ENCODE measurements around the gene MTMR1.
A peak's percentile ranks its signal among the peaks of the same experiment; 100 is the strongest.

MTMR1 gene

DNA sequence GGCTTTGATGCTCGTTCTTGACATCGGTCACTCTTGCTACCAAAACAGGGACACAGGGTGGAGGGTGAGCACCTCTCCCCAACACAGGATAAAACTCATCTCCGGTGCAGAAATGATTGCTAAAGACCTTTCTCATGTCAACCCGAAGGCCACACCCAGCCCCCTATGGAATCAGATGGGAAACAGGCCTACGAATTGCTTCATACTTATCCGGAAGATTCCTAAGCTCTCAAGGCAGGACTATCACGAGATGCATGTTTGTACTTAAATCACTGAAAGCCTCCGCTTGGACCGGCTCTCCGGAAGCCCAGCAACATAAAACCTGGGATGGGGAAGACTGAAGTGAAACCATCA is 74.9 kb downstream of the MTMR1 start:
- H3K9me3 ChIP-seq (replicated peaks in 1 of 11) = no peaks in the 10 kb centered on the region
- H3K9ac ChIP-seq = no peak overlapping the region
- TF ChIP-seq Cebpa-rat (IDR thresholded peaks at IDR 0.05) = no peak
- peaks cover 0 to 14% (median 0%) of the 10 kb centered on the region in 11 experiments; a peak in 3 of 22 replicates for H4K20me1 ChIP-seq
- H3K27me3 ChIP-seq = no peaks in the 10 kb centered on the region
- no peak overlapping the region for H3K4me3 ChIP-seq
- H3K27ac ChIP-seq = peak overlapping the region in 2 of 11 experiments; percentile 22 to 30; a peak in 1 of 22 replicates
- H3K4me2 ChIP-seq = peak overlapping the region in 3 of 11 experiments; percentile 23 to 57 (median 43); a peak in 4 of 22 replicates
- H3K36me3 ChIP-seq = peaks cover 0 to 9% (median 0%) of the 10 kb centered on the region in 11 experiments; a peak in 3 of 22 replicates
- H3K4me1 ChIP-seq = peaks cover 0 to 18% (median 5%) of the 10 kb centered on the region in 10 experiments; a peak in 12 of 20 replicates

DNA sequence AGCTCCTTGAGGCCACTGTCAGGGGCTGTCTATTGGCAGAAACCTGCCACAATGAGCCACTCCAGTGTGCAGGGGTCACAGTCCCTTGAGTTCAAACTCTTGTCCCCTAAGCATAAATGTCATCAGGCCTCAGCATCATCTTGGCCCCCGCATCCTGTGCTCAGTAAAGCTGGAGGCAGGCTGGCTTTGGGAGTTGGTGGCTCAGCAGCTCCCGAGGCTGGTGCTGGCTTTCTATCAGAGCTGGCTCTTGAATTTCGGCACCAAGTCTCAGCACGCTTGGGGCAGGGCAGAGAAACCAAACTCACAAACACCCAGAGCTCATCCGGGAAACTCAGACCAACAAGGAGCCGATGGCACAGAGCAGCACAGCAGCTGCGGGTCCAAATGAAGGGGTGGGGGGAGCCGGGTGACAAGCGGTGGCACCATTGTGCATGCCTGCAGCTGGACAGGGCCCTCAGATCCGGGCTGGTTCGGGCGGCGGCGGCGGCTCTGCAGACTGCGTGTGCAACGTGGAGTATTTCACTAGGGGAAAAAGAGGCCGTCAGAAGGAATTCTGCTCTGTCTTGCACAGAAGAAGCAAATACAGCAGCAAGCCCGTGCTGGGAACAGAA is 75.5 kb downstream of the MTMR1 start:
- Histone ChIP-seq H3K9ac (no peak overlapping the region), H3K4me3 (no peak overlapping the region), H3K27ac (no peak overlapping the region; a peak in 1 of 22 replicates), H3K27me3 (no peaks in the 10 kb centered on the region), H3K36me3 (peaks cover 0 to 9% (median 0%) of the 10 kb centered on the region in 11 experiments; a peak in 3 of 22 replicates), H3K4me2 (no peak overlapping the region), H4K20me1 (peaks cover 0 to 14% (median 0%) of the 10 kb centered on the region in 11 experiments; a peak in 3 of 22 replicates), H3K4me1 (peaks cover 0 to 18% (median 5%) of the 10 kb centered on the region in 10 experiments; a peak in 12 of 20 replicates), H3K9me3 (replicated peaks in 1 of 11) (no peaks in the 10 kb centered on the region)
- no peak for TF ChIP-seq Cebpa-rat (IDR thresholded peaks at IDR 0.05)

DNA sequence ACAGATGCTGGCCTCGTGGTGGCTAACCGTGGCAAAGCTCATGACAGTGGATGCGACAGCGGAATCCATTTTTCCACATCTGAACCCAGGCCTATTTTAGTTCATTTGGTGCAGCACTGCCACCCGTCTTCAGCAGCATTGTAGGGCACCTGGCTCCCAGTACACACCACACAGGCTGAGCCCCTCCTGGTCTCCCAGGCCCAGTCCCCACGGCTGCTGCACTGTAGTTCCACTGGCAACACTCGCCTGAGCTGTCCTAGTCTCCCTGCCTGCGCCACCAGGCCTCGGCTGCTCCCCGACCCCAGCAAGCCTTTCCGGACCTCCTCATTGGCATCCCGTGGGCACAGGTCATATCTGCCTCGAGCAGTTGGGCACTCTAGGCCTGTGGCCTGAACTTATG is 76.2 kb downstream of the MTMR1 start:
- H4K20me1 ChIP-seq = peaks cover 0 to 14% (median 0%) of the 10 kb centered on the region in 11 experiments; a peak in 3 of 22 replicates
- peaks cover 0 to 18% (median 5%) of the 10 kb centered on the region in 10 experiments; a peak in 12 of 20 replicates for H3K4me1 ChIP-seq
- peaks cover 0 to 3% (median 0%) of the 10 kb centered on the region in 11 experiments; a peak in 1 of 22 replicates for H3K27me3 ChIP-seq
- no peak overlapping the region for H3K4me2 ChIP-seq
- no peak overlapping the region for H3K9ac ChIP-seq
- peaks cover 0 to 9% (median 0%) of the 10 kb centered on the region in 11 experiments; a peak in 2 of 22 replicates for H3K36me3 ChIP-seq
- H3K9me3 ChIP-seq (replicated peaks in 1 of 11) = no peaks in the 10 kb centered on the region
- no peak overlapping the region for H3K27ac ChIP-seq
- no peak for TF ChIP-seq Cebpa-rat (IDR thresholded peaks at IDR 0.05)
- H3K4me3 ChIP-seq = no peak overlapping the region

DNA sequence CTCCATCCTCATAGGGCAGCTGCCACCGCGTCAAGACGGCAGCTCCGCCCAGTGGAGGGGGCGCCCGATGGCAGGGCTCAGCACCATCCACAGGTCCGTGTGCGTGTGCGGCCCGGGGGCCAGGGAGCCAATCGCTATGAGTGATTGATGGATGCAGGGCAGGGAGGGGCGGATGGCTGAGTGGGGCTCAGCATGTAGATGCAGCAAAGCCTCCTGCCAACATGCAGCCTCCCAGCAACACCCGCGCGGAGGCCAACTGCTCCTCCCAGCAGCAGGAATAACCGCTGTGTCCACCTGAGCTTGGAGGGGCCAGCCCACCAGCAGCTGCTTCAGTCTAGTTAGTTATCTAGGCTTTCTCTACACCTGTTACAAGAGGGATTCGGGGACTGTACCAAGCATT is 77.4 kb downstream of the MTMR1 start:
- H3K9me3 ChIP-seq (replicated peaks in 1 of 11) = no peaks in the 10 kb centered on the region

DNA sequence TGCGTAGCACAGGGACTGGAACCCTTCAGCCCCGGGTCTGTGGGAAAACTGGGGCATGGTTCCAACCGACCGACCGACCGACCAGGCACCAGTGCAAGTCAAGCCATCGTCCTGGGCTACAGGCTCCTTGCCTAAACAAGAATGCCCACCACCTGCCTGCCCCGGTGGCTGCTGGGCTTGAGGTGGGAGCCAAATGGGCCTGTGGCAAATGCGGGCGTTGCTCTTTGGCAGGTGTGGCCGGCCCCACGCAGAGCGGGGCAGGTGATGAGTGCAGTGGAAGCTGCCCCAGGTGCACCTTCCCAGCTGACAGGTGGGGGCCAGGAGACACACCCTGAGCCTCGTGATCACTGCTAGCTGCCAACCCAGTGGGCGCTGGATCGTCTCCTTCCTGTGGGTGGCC is 77.9 kb downstream of the MTMR1 start:
- Histone ChIP-seq H3K4me3 (no peak overlapping the region), H3K9me3 (replicated peaks in 1 of 11) (no peaks in the 10 kb centered on the region), H3K36me3 (peaks cover 0 to 11% (median 0%) of the 10 kb centered on the region in 11 experiments; a peak in 2 of 22 replicates), H4K20me1 (peaks cover 0 to 14% (median 0%) of the 10 kb centered on the region in 11 experiments; a peak in 3 of 22 replicates), H3K27ac (no peak overlapping the region), H3K4me2 (no peak overlapping the region), H3K9ac (no peak overlapping the region), H3K4me1 (peaks cover 0 to 20% (median 0%) of the 10 kb centered on the region in 10 experiments; a peak in 8 of 20 replicates), H3K27me3 (peaks cover 0 to 3% (median 0%) of the 10 kb centered on the region in 11 experiments; a peak in 1 of 22 replicates)
- no peak for TF ChIP-seq Cebpa-rat (IDR thresholded peaks at IDR 0.05)

More for the DNA sequence above, 77.4 kb downstream of the MTMR1 start:
- peaks cover 0 to 18% (median 0%) of the 10 kb centered on the region in 10 experiments; a peak in 8 of 20 replicates for H3K4me1 ChIP-seq
- no peak overlapping the region for H3K27ac ChIP-seq
- H3K4me2 ChIP-seq = no peak overlapping the region
- H3K4me3 ChIP-seq = no peak overlapping the region
- H3K27me3 ChIP-seq = peaks cover 0 to 3% (median 0%) of the 10 kb centered on the region in 11 experiments; a peak in 1 of 22 replicates
- no peak for TF ChIP-seq Cebpa-rat (IDR thresholded peaks at IDR 0.05)
- H4K20me1 ChIP-seq = peaks cover 0 to 14% (median 0%) of the 10 kb centered on the region in 11 experiments; a peak in 3 of 22 replicates
- H3K9ac ChIP-seq = no peak overlapping the region
- H3K36me3 ChIP-seq = peaks cover 0 to 9% (median 0%) of the 10 kb centered on the region in 11 experiments; a peak in 2 of 22 replicates

DNA sequence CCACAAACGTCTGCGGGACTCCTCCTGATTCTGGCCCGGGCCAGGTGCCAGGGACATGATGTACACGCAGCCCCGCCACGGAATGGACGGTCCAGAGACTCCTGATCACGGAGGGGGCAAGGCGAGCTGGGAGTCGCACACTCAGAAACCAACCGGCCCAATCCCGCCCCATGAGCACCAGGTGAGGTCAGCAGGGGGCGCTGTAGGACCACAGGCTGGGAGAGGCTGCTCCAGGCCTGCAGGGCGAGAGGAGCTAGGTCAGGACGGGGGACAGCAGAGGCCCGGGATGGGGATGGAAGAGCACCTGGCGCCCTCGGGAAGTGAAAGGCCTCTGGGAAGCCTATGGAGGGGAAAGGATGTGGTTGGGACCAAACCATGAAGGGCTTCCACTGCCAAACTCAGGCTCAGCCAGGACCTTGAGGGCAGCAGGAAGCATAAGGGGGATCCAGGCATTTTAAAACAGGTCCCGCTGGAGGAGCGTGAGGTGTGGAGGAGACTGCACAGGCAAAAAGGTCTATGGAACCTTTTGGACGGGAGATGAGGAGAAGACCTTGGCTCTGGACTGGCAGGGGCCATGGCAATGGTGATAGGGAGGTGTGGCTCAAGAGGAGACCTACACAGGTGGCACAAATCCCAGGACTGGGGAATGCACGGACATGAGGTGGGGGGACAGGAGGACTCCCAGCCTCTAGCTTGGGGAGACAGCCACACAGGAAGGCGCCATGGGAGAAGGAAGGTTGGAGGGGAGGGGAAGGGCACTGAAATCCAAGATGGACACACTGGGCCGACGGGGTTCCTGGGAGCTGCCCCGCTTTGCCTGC is 79.2 kb downstream of the MTMR1 start:
- no peak overlapping the region for H3K4me3 ChIP-seq
- H3K9ac ChIP-seq = no peak overlapping the region
- H3K27me3 ChIP-seq = peaks cover 0 to 3% (median 0%) of the 10 kb centered on the region in 11 experiments; a peak in 1 of 22 replicates
- peaks cover 0 to 14% (median 0%) of the 10 kb centered on the region in 11 experiments; a peak in 4 of 22 replicates for H4K20me1 ChIP-seq
- TF ChIP-seq Cebpa-rat (IDR thresholded peaks at IDR 0.05) = no peak
- no peaks in the 10 kb centered on the region for H3K9me3 ChIP-seq (replicated peaks in 1 of 11)
- peaks cover 0 to 17% (median 0%) of the 10 kb centered on the region in 10 experiments; a peak in 8 of 20 replicates for H3K4me1 ChIP-seq
- no peak overlapping the region for H3K4me2 ChIP-seq
- H3K36me3 ChIP-seq = peaks cover 0 to 10% (median 0%) of the 10 kb centered on the region in 11 experiments; a peak in 2 of 22 replicates
- no peak overlapping the region for H3K27ac ChIP-seq

DNA sequence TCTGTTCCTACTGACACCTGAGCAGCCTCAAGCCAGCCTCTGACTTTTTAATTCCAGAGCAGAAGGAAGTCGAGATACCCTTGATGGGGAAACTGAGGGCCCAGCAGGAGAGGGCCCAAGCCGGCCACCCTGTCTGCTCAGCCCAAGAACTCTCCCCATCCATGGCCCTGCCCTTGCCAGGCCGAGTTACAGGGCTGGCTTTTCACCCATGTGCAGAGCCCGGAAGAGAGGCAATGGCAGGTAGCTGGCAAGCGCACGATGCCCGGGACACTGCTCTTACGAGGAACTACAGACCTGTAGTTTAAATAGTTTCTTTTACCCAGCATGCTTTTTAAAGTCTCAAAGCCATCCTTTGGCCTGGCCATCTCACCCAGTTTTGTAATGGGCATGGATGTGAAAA is 79.9 kb downstream of the MTMR1 start:
- Histone ChIP-seq H3K9me3 (replicated peaks in 1 of 11) (no peaks in the 10 kb centered on the region), H3K27ac (no peak overlapping the region), H4K20me1 (peaks cover 0 to 14% (median 0%) of the 10 kb centered on the region in 11 experiments; a peak in 4 of 22 replicates), H3K27me3 (peaks cover 0 to 3% (median 0%) of the 10 kb centered on the region in 11 experiments; a peak in 1 of 22 replicates), H3K9ac (no peak overlapping the region), H3K4me3 (no peak overlapping the region), H3K36me3 (peaks cover 0 to 10% (median 0%) of the 10 kb centered on the region in 11 experiments; a peak in 2 of 22 replicates), H3K4me2 (no peak overlapping the region), H3K4me1 (peaks cover 0 to 13% (median 0%) of the 10 kb centered on the region in 10 experiments; a peak in 7 of 20 replicates)
- TF ChIP-seq Cebpa-rat (IDR thresholded peaks at IDR 0.05) = no peak

DNA sequence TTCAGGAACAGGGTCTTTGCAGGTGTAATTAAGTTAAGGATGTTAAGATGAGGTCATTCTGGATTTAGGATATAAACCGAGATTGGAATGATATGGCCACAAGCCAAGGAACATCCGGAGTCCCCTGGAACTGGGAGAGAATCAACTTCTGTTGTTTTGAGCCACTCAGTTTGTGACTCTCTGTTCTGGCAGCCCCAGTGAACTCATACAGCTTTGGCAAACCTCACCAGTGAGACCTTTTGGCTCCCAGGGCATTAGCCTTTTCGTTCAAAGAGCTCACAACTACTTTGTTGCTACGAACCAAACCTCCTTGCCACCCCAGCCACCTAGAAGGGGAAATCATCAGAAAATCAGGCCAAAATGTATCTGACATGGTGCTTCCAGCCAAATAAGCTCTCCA is 80.4 kb downstream of the MTMR1 start:
- Histone ChIP-seq H3K4me3 (no peak overlapping the region), H3K4me1 (peaks cover 0 to 13% (median 0%) of the 10 kb centered on the region in 10 experiments; a peak in 6 of 20 replicates), H3K9me3 (replicated peaks in 1 of 11) (no peaks in the 10 kb centered on the region), H3K27ac (no peak overlapping the region), H3K9ac (no peak overlapping the region), H4K20me1 (peaks cover 0 to 14% (median 0%) of the 10 kb centered on the region in 11 experiments; a peak in 4 of 22 replicates), H3K4me2 (no peak overlapping the region), H3K27me3 (peaks cover 0 to 3% (median 0%) of the 10 kb centered on the region in 11 experiments; a peak in 1 of 22 replicates), H3K36me3 (peaks cover 0 to 10% (median 0%) of the 10 kb centered on the region in 11 experiments; a peak in 2 of 22 replicates)
- TF ChIP-seq Cebpa-rat (IDR thresholded peaks at IDR 0.05) = no peak

All from BLaER1 treated with 17β-estradiol and CSF1 and Interleukin-3, amounts not matched to agents 10 nM and 100 nM (cell line).